Activated T-cell treated with anti-CD3 and anti-CD28 coated beads, Interleukin-2, amount 50 U/mL, for 48 hours (primary cell): ENCODE data around the gene OSBPL7.

Experiments
- DNase-seq, 2 experiments: peaks; one replicate each; pipeline ENCODE4 v3.0.0-alpha.2; 2020

The OSBPL7 gene, protein sequence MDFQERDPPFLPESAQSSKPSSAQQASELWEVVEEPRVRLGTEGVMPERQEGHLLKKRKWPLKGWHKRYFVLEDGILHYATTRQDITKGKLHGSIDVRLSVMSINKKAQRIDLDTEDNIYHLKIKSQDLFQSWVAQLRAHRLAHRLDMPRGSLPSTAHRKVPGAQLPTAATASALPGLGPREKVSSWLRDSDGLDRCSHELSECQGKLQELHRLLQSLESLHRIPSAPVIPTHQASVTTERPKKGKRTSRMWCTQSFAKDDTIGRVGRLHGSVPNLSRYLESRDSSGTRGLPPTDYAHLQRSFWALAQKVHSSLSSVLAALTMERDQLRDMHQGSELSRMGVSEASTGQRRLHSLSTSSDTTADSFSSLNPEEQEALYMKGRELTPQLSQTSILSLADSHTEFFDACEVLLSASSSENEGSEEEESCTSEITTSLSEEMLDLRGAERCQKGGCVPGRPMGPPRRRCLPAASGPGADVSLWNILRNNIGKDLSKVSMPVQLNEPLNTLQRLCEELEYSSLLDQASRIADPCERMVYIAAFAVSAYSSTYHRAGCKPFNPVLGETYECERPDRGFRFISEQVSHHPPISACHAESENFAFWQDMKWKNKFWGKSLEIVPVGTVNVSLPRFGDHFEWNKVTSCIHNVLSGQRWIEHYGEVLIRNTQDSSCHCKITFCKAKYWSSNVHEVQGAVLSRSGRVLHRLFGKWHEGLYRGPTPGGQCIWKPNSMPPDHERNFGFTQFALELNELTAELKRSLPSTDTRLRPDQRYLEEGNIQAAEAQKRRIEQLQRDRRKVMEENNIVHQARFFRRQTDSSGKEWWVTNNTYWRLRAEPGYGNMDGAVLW

DNA sequence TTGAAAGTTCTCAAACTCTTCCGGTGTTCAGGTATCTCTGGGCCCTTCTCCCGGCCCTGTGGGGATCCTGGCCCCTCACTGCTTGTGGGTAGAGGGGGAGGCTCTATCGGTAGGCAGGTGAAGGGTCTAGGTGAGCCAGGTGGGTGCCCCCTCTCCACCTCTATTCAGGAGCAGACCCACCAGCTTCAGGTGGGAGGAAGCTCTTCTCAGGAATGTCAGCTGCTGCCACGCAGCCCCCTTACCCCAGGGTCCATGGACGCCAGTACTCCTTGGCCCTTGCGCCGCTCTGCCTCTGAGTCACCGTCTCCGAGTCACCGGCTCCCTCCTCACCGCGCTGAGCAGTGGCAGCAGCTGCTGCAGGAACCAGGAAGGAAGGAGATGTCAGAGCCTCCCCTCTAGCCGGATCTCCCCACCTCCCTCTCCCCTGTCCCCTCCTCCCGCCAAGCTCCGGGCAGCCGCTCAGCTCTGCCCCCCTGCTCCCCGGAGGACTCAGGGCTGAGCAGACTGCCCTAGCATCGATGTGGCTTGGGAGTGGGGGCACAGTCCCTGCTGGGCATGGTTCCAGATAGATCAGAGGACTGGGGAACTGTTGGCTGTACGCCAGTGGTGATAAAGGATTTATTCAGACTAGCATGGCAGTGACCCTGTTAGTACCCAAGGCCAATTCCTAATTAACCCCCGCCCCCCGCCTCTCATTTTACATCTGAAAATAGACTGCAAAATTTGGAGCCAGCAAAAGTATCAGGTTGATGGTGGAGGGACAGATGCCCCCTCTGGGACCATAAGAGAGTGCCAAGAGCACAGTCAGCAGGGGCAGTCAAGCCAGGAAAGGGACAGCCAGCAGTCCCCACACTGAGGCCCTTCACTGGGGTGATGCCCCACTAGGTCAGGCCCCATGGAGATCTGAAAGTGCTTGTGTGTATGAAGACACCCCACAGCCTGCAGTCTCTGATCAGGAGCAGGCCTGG, at the start of gene OSBPL7:
TSS of gene OSBPL7 (minus strand) at position 371 of the 968 bp plus-strand sequence. CDS start 1,516 bp downstream, outside the sequence.
- DNase-seq, result peak; percentile 77 to 83

DNA sequence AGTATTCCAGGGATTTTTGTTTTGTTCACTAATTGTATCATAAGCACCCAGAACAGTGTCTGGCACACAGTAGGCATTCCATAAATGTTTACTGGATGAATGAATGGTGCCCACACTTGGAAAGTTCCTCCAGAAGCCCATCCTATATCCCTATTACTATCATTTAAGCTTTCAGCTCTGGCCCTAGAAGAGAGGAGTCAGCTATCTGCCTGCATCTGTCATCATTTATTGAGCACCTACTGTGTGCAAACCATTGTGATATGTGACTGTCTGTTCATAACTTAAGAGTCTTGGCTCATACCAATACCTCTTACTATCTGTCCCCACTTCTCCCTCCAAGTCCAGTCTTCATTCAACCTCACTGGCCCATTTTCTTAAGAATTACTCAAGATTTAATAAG, 49.5 kb upstream of the OSBPL7 start:
- no peak for DNase-seq

DNA sequence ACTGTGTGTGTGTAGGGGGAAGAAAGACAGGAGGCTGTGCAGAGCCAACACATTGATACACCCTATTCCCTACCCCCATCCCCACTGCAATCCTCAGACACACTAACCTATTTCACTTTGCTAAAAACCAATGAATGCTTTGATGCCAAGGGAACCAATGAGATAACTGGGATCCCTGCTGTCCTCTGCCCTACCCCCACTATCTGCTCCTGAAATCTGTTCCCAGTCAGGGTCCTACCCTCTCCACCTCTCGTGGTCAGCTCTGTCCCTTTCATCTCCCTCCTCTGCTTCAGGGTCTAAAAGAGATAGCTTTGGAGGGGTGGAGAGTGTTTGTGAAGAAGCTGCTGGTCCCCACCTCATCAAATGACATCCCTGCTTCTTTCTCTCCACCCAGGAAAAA, 48.5 kb upstream of the OSBPL7 start:
- DNase-seq, result no peak

DNA sequence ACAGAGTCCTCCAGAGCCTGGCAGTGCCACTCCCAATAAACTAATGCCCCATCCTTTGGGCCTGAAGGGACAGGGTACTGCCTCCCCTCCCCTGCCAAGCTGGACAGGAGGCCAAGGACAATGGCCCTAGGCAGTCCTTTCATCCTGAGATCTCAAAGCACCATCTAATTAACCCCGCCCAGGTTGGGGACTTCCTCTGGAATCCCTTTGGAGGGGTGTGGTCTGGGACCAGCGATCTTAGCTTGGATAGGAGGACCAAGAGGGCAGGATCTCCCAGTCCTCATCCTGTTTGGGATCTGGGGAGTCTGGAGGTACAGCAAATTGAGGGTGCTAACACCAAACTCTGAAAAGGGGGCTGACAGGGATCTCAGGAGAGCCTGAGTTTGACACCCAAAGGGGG, 47.5 kb upstream of the OSBPL7 start:
- no peak for DNase-seq

DNA sequence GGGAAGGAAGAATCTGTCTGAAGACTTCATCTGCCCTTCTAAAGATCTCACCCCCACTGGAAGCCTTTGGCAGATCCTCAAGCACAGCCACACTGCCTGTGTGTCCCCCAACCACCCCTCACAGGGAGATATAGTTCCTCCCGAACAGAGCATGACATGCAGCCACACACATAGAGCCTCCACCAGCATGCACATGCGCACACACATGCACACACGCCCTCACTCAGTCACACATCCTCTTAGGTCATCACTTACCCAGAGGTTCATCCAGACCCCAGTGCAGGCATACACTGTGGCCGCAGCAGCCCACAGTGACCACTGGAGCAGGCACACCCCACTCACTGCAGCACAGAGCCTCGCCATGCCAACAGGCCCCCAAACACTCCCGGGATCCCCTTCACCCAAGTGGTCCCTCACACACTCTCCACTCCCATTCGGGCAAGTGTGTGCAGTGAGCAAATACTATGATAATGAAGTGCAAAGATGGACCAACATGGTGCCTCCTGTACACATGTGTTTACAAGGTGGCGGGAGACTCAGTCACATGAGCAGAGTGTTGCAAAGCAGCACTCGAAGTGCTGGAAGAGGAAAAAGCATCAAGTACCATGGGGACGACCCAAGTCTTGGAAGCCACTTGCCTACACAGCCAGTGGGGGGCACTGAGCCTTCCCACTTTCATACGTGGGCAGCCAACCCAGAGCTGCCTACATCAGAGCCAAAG, 46.4 kb upstream of the OSBPL7 start:
- DNase-seq, result no peak

DNA sequence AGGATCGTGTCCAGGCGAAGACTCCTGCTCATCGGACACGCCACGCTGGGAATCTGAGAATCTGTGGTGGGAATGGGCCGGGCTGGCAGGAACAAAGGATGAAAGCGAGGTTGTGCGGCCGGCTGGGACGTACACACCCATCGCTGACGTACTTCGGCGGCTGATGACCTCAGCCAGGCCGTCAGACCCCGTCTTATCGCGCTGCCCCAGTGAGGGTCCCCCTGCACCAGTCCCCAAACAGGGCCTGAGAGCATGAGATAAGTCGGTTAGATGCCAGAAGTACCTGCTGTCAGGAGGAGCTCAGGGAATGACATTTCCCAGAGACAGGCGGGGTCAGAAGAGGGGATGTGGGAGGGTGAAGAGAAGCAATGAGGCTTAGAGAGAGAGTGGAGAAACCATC, 45.3 kb upstream of the OSBPL7 start:
- DNase-seq, result no peak

DNA sequence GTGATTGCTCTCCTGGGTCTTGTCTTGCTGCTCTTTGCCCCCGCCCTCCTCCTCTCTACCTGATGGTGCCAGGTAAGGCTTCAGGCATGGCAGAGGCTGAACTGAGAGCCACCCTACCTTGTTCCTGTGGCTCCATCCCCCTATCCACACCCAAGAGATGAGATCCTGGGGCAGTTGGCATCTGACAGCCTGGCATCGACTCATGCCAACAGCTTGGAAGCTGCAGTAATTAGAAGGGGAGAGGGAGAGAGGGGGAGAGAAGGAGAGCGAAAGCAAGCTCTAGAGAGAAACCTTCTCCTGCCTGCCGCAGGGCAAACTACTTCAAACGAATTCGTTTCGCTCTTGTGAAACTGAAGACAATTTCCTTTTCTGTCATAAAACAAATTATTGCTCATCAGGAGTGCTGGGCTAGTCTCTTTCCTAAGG, 43.2 kb upstream of the OSBPL7 start:
- DNase-seq, result no peak

DNA sequence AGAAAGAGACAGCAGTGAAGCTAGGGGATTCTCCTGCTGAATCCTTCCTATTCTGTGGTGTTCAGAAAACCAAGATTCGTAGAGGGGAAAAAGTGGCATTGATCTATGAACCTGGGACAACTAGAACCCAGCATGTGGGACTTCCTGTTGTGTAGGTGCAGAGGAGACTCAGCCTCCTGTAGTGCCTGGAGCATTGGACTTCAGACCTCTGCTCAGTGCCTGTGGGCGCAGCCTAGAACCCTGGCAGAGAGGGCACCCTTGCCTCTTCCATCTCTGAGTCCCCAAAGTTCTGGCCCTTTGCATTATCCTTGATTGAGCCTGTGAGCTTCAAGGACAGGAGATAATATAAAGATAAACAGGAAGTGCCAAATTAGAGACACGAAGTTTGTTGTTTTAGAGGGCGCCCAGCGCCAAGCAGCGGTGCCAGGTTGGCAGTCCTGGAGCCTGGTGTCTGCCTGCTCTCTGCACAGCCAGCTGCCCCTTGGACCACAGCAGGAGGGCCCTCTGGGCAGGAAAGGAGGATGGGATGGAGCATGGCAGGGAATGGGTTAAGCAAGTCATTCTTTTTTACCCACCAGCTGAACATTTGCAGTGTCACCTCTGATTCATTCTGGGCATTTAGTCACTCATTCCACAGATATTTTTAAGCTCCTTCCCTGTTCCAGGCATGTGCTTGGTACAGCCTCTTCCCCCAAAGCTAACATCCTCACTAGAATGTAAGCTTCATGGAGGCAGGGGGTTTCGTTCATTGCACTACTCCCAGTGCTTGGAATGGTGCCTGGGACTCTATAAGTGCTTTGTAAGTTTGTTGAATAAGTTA, 41.2 kb upstream of the OSBPL7 start:
- DNase-seq, result no peak

DNA sequence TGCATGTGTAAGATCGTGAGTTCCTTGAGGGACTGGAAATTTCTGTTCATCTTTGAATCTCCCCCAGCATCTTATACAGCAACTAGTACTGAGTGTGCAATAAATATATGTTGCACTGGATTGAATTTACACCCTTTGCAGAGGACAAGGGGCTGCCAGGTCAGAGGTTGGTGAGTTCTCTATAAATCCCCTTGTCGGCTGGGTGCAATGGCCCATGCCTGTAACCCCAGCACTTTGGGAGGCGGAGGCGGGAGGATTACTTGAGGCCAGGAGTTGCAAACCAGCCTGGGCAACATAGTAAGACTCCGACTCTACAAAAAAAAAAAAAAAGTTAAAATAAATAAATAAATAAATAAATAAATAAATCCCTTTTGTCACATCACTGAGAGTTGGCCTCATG, 38.8 kb upstream of the OSBPL7 start:
- no peak for DNase-seq

DNA sequence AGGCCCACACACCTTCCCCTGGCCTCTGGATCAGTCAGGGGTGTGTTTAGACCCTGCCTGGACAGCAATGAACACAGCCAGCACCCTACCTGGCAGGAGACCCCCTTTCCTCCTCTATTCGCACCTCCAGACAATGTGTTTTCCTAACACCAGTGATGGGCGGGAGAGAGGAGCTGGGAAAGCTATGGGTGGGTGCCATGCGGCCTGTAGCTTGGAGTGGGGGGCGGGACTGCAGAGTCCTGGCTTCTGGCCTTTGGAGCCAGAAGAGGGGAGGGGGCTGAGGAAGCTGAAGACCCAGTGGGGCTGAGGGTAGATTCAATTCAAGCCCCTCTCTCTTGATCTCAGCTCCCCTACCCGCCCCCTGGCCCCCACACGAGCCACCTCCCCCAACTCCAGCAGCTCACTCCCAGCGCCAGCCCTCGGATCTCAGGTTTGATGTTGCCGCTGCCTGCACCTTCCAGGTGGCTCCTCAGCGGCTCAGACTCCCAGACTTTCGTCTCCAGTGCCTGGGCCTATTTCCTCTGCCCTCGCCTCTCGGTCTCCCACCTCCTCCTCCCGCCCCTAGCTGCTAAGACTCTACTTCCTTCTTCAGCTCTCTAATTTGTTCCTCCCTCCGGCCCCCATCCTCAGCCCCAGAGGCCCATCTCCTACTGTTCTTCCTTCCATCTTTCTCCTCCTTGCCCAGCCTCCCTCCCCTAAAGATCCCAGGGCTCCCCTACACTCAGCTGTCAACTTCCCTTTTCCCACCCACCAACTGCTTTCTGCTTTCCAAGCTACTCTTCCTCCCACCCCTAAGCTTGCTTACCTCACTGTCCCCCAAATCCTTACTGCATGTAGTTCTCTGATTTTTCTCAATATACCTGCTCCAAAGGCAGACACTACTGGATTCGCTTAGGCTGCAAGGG, 36.2 kb upstream of the OSBPL7 start:
- no peak for DNase-seq

DNA sequence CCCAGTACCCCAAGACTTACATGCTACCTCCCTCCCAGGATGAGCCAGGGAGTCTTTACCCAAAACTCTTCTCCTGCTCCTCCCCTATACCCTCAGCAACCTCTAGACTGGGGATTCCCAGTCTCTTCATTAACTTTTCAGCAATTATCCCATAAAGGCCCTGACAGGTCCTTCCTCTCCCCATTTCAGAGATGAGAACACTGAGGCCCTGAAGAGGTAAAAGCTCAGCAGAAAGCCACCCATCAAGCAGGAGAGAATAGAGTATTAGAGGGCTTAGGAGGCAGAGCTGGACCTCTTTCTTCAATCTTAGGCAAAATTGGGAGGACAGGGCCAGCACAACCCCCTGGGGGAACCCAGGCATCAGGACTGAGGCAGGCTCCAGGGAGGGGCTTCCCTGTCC, 35.2 kb upstream of the OSBPL7 start:
- DNase-seq, result no peak

DNA sequence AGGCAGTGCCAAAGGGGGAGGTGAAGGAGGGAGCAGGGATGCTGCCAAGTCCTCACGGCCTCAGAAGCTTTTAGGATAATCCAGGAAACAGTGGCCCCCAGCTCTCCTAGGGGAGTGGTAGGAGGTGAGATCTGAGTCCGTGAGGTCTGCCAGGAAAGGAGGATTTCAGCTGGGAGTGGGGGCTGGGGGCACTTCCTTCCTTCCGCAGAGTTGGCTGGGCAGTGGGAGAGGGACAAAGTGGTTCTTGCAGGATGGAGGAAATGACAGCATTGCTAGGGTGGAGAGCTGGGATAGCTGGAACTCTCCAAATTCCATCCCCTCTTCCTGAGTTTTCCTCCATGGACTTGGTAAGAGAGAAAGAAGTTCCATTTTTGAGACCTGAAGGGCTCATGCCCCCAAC, 34.1 kb upstream of the OSBPL7 start:
- DNase-seq, result no peak

DNA sequence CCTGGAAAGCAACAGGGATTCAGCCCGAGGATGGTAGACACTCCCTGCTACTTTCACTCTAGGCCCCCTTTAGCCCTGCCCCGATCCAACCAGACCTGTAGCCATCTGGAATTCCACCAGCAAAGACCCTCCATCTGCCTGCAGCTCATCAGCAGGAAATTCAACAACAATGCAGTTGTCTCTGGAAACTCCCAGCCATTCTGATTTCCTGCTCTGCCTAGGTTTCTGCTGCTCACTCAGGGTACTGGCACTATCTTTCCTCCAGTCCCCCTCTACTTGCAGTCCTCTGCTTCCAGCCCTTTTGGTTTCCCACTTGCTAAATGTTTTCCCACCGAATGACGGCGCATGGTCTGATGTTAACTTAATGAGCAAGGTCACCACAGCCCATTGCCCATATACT, 32.0 kb upstream of the OSBPL7 start:
- DNase-seq, result no peak

DNA sequence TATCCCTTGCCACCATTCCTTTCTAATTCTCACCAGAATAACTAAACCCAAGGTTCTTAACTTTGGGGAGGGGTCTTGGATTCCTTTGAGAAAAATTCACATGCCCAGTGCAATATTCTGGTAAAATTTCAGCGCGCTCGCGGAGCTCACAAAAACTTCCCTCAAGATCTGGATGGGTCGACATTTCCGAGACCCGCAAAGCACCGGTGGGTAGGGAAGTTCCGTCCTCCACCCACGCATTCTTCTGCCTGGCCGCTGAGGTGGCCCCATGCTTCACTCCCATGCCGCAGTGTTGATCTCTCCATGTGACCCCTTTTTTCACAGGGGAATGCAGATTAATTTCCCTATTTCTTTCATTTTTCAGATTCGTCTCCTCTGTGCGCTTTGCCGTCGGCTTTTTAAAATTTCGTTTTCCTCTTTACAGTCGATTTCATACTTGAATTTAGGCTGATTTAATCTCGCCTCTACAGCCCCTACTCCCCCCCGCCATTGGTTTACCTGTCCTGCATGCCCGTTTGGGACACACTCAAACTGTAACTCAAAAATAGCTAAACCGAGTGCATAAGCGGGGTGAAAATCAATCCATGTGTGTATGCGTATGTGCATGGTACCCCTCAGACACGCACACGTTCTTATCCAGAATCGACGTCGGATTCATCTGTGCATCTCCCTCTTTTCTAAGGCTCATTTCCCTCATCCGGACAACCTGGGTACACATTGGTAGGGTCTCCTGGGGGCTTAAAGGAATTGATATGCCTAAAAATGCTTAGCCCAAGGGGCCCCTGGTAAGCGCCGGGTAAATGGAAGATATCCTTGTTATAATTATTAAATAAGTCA, 30.7 kb upstream of the OSBPL7 start:
- no peak for DNase-seq

DNA sequence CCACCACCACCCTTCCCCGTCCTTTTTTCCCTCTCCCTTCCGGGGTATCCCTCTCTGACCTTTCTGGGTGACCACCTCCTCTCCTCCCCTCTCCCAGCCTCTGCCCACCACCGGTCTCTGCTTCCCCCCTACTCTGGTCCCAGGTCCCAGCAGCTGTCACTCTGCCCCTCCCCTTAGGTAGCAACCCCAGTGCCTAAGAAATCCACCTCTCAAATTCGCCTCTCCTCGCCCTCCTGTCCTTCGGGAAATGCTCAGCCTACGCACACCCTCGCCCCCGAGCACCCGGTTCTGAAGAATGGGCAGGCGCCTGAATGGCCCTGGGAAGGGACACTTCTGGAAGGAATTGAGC, 30.1 kb upstream of the OSBPL7 start:
- DNase-seq, result no peak

DNA sequence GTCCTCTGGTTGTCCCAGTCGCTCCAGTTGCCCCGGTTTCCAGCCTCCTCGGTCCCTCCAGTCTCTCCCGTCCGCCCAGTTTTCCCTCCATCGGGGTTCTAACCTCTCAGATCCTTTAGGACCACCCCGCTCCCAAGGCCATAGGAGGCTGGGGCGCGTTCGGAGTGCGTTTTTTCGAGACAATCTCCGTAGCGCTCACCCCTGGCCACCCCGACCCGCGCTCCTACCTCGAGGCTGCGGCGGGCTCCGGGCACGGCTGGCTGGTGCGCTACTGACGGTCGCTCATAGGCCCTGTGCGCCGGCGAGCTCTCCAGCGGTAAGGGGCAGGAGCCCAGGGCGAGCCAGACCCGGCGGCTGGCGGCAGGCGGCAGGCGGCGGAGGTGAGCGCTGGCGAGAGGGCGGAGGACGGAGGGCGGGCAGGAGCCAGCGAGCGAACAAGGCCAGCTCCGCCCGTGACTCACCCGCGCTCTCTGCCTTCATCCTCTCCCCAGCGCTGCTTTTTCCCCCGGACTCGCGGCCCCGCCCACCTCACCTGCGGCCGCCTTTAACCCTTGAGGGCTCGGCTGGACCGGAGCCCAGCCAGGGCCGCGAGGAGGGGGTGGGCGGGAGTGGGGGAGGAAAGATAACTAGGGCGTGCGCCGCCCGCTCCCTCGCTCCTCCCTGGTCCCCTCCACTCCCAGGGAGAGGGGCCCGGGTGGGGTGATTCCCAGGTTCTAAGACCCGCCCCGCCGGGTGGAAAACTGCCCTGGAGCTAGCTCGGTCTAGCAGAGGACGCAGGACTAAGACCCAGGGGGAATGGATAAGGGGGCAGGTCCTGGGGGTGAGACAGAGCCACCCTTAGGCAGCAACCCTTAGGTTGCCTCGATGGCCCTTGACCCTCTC, 29.3 kb upstream of the OSBPL7 start, which contains the start of gene SP6:
TSS of gene SP6 (minus strand) at position 472 of the 882 bp plus-strand sequence. CDS start 2,734 bp downstream, outside the sequence.
- DNase-seq, result peak; percentile 73 to 81

DNA sequence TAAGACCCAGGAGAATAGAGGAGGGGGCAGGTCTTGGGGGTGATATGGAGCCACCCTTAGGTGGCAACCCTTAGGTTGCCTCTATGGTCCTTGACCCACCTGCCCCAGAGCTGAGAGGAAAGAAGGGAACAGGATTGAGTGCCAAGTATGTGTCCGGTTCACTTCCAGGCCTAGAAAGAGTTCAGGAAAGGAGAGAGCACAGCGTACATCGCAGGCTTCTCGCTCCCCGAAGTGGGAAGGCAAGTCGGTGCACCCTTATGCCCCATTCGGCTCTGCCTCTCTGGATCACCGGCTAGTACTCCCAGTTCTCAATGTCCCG, 28.7 kb upstream of the OSBPL7 start:
- DNase-seq, result no peak

DNA sequence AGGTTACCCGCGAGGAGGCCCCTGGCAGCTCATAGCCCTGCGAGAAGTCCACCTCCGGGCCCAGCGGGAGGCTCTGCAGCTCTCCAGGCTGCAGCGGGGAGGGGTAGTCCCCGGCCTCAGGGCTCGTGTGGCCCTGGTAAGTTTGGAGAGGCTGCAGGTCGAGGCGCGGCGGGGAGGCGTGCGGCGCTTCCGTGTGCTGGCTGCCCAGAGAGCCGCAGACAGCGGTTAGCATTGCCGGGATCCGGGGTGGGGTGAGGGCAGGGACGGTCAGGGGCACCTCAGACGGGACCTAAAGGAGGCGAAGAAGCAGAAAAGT, 26.6 kb upstream of the OSBPL7 start:
- no peak for DNase-seq
